ENCODE results near the gene CREBRF. TPM values are rescaled to one million over a fixed set of nuclear protein-coding genes. Genes with fewer than 3 reads are reported as not detected.
"Not testable (repeated sequence)": the region's sequence is repeated elsewhere in the genome, so short reads cannot be mapped to it uniquely, and the experiment has no call there.

CREBRF gene
- total RNA-seq, 3 donors from 2014 or later, result 51.1 to 77.1 (median 63.8) TPM

GRCh38 chr5:173153842-173154241 is 97.7 kb downstream of the CREBRF start:
- H3K36me3 ChIP-seq, result no peaks in the 10 kb centered on the region
- no peaks in the 10 kb centered on the region for H3K9me3 ChIP-seq
- DNase-seq (ENCODE audit: low spot score in 2 of 2), result no peak
- intact Hi-C loops (cut with DNase I; ENCODE audit: low total_unique reads), result no loop called here
- H3K4me1 ChIP-seq, result no peaks in the 10 kb centered on the region
- no peaks in the 10 kb centered on the region for H3K27me3 ChIP-seq
- no peak overlapping the region for H3K4me3 ChIP-seq
- H3K27ac ChIP-seq, result no peak overlapping the region
- no peak for TF ChIP-seq CTCF (IDR thresholded peaks at IDR 0.05)
- TF ChIP-seq POLR2AphosphoS5 (IDR thresholded peaks at IDR 0.05), result no peak
- no peak for TF ChIP-seq POLR2A (IDR thresholded peaks at IDR 0.05)

DNA sequence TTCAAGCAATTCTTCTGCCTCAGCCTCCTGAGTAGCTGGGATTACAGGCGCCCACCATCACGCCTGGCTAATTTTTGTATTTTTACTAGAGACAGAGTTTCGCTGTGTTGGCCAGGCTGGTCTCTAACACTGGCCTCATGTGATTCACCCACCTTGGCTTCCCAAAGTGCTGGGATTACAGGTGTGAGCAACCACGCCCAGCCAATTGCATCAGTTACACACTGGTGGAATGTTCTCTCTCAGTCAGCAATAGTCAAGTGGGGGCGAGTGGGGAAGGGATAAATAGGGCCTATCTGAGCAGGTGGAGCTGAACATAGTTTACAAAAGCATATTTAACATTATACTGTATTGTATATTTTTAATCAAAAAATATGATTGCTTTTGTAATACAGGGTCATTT is 98.5 kb downstream of the CREBRF start:
- peak overlapping the region in 1 of 2 donors; percentile 12 for H3K27ac ChIP-seq
- H3K4me3 ChIP-seq; intact Hi-C loops (cut with DNase I; ENCODE audit: low total_unique reads); H3K36me3 ChIP-seq; H3K9me3 ChIP-seq; H3K4me1 ChIP-seq; H3K27me3 ChIP-seq; DNase-seq (ENCODE audit: low spot score in 2 of 2): not testable (repeated sequence)

- Histone ChIP-seq H3K4me3 (no peak overlapping the region), H3K36me3 (no peaks in the 10 kb centered on the region), H3K9me3 (no peaks in the 10 kb centered on the region), H3K4me1 (no peaks in the 10 kb centered on the region), H3K27ac (no peak overlapping the region), H3K27me3 (no peaks in the 10 kb centered on the region)
- DNase-seq (ENCODE audit: low spot score in 2 of 2), result no peak
- TF ChIP-seq POLR2AphosphoS5 (IDR thresholded peaks at IDR 0.05), result no peak
- no peak for TF ChIP-seq CTCF (IDR thresholded peaks at IDR 0.05)
- no peak for TF ChIP-seq POLR2A (IDR thresholded peaks at IDR 0.05)
- intact Hi-C loops (cut with DNase I; ENCODE audit: low total_unique reads), result no loop called here
Observed at GRCh38 chr5:173155912-173156311, 99.8 kb downstream of the CREBRF start.

- H3K9me3 ChIP-seq, result no peaks in the 10 kb centered on the region
- intact Hi-C loops (cut with DNase I; ENCODE audit: low total_unique reads), result no loop called here
- no peak for TF ChIP-seq CTCF (IDR thresholded peaks at IDR 0.05)
- no peak for TF ChIP-seq POLR2A (IDR thresholded peaks at IDR 0.05)
- TF ChIP-seq POLR2AphosphoS5 (IDR thresholded peaks at IDR 0.05), result no peak
- H3K4me1 ChIP-seq, result no peaks in the 10 kb centered on the region
- no peak for DNase-seq (ENCODE audit: low spot score in 2 of 2)
- no peak overlapping the region for H3K4me3 ChIP-seq
- no peaks in the 10 kb centered on the region for H3K36me3 ChIP-seq
- H3K27ac ChIP-seq, result no peak overlapping the region
- H3K27me3 ChIP-seq, result no peaks in the 10 kb centered on the region
Observed at GRCh38 chr5:173158366-173158765, 102.2 kb downstream of the CREBRF start.

GRCh38 chr5:173159256-173159655 is 103.1 kb downstream of the CREBRF start:
- no peak for DNase-seq (ENCODE audit: low spot score in 2 of 2)
- no peaks in the 10 kb centered on the region for H3K9me3 ChIP-seq
- no peaks in the 10 kb centered on the region for H3K27me3 ChIP-seq
- intact Hi-C loops (cut with DNase I; ENCODE audit: low total_unique reads), result no loop called here
- H3K4me1 ChIP-seq, result no peaks in the 10 kb centered on the region
- no peaks in the 10 kb centered on the region for H3K36me3 ChIP-seq
- no peak overlapping the region for H3K27ac ChIP-seq
- TF ChIP-seq POLR2A (IDR thresholded peaks at IDR 0.05) (no peak), POLR2AphosphoS5 (IDR thresholded peaks at IDR 0.05) (no peak), CTCF (IDR thresholded peaks at IDR 0.05) (no peak)
- H3K4me3 ChIP-seq, result no peak overlapping the region

DNA sequence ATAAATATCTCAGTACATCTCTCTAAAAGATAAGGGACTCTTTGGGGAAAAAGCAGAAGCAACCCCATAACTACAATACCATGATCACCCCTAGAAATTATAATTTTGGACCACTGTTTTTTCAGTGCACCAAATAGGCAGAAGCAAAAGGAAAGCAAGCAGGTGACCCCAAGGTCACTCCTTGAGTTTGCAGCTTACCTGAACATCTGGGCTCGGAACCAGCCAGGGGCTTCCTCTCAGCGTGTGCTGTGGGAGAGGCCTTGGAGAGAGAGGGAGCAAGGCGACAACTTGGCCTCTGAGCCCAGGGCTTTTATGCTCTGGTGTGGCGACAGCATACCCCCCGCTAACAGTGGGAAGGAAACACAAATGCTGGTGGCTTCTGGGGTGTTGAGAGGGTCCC is 105.0 kb downstream of the CREBRF start:
- Histone ChIP-seq H3K36me3 (no peaks in the 10 kb centered on the region), H3K4me1 (no peaks in the 10 kb centered on the region)
- intact Hi-C loops (cut with DNase I; ENCODE audit: low total_unique reads), result no loop called here

More for the DNA sequence above, 105.0 kb downstream of the CREBRF start:
- Histone ChIP-seq H3K27ac (no peak overlapping the region), H3K4me3 (no peak overlapping the region), H3K27me3 (no peaks in the 10 kb centered on the region), H3K9me3 (no peaks in the 10 kb centered on the region)
- DNase-seq (ENCODE audit: low spot score in 2 of 2), result no peak
- TF ChIP-seq POLR2A (IDR thresholded peaks at IDR 0.05) (no peak), POLR2AphosphoS5 (IDR thresholded peaks at IDR 0.05) (no peak), CTCF (IDR thresholded peaks at IDR 0.05) (no peak)

Data from breast epithelium (tissue), 4 donors.